Transverse colon (tissue), 4 donors: ENCODE measurements around the gene GGA1. TPM values are rescaled to one million over a fixed set of nuclear protein-coding genes. Genes with fewer than 3 reads are reported as not detected.

Experiments
- DNase-seq: peaks from one replicate; pipeline ENCODE4 v3.0.0-alpha.2; 2019
- H3K27ac ChIP-seq, 4 donors: fragments of 200-600 bp; sonication (generic); 2 replicates each; pipeline ENCODE4 v1.5.1; 2016 to 2018; ENCODE audit warnings: inconsistent platforms in 4 of 4
- H3K27me3 ChIP-seq: fragments of 200-600 bp; sonication (generic); 2 replicates; pipeline ENCODE4 v1.5.1; 2017; ENCODE audit warnings: inconsistent platforms
- H3K36me3 ChIP-seq, 4 donors: fragments of 200-600 bp; sonication (generic); 2 replicates each; pipeline ENCODE4 v1.5.1; 2017 to 2019; ENCODE audit warnings: inconsistent platforms in 4 of 4
- H3K4me1 ChIP-seq, 4 donors: fragments of 200-600 bp; sonication (generic); 2 replicates each; pipeline ENCODE4 v1.5.1; 2017 to 2020; ENCODE audit warnings: inconsistent platforms in 4 of 4
- H3K4me3 ChIP-seq, 4 donors: fragments of 200-600 bp; sonication (generic); 1 replicate in 1 of 4; 2 replicates in 3 of 4; pipeline versions ENCODE4 v1.5.1 to v1.6.1; 2017 to 2019; ENCODE audit warnings: inconsistent platforms in 4 of 4
- H3K9me3 ChIP-seq, 2 donors: fragments of 200-600 bp; sonication (generic); 2 replicates each; pipeline ENCODE4 v1.5.1; 2017 to 2019; ENCODE audit warnings: inconsistent platforms in 2 of 2
- EP300 ChIP-seq: sonication (generic); formaldehyde crosslinking; IDR thresholded peaks from one replicate; pipeline ENCODE4 v1.6.1; 2017; ENCODE audit warnings: antibody characterized with exemption, low read depth
- POLR2A ChIP-seq: fragments of 450-650 bp; IDR thresholded peaks from one replicate; pipeline ENCODE4 v1.6.1; 2016; ENCODE audit warnings: antibody characterized with exemption, mild to moderate bottlenecking, moderate library complexity
- POLR2AphosphoS5 ChIP-seq, 3 donors: sonication (generic); formaldehyde crosslinking; IDR thresholded peaks; one replicate each; pipeline ENCODE4 v1.6.1; 2016; ENCODE audit warnings: antibody characterized with exemption in 3 of 3
- WGBS, 2 donors: methylation state at CpG; one replicate each; pipeline ENCODE4 v1.1.5; 2018; ENCODE audit warnings: low coverage in 1 of 2; 5-methylcytosine and 5-hydroxymethylcytosine counted together
- in situ Hi-C, 4 donors: fragments of 200-750 bp; cut with MboI; loops; one replicate each; pipeline versions ENCODE4 v1.15.0 to v1.15.1; 2017; ENCODE audit warnings: low sequenced_read_pairs in 3 of 4, low pct_ligation_motif_present in 1 of 4, low pct_unique_long_range_greater_than_20kb in 1 of 4
- intact Hi-C: fragments of 100-400 bp; cut with DNase I; formaldehyde crosslinking; loops from one replicate; pipeline ENCODE4 v1.15.1; 2023; ENCODE audit warnings: low total_unique reads
- total RNA-seq, 4 donors: library from RNA; depleted of rRNA; stranded (reverse); fragments of >200 nt; gene quantifications; one replicate each; pipeline ENCODE4 v1.1.0, GENCODE V29; 2016
- TF ChIP-seq, protein P1 (sequence below), 5 experiments: fragments of 200-600 bp in 3 of 5; fragments of 450-650 bp in 2 of 5; sonication (generic) in 3 of 5; IDR thresholded peaks; 1 replicate in 2 of 5; 2 replicates in 3 of 5; pipeline ENCODE4 v1.5.1; 2016 to 2017; ENCODE audit warnings: antibody characterized with exemption in 5 of 5, inconsistent platforms in 3 of 5, mild to moderate bottlenecking in 2 of 5, moderate library complexity in 1 of 5

Gene GGA1, protein sequence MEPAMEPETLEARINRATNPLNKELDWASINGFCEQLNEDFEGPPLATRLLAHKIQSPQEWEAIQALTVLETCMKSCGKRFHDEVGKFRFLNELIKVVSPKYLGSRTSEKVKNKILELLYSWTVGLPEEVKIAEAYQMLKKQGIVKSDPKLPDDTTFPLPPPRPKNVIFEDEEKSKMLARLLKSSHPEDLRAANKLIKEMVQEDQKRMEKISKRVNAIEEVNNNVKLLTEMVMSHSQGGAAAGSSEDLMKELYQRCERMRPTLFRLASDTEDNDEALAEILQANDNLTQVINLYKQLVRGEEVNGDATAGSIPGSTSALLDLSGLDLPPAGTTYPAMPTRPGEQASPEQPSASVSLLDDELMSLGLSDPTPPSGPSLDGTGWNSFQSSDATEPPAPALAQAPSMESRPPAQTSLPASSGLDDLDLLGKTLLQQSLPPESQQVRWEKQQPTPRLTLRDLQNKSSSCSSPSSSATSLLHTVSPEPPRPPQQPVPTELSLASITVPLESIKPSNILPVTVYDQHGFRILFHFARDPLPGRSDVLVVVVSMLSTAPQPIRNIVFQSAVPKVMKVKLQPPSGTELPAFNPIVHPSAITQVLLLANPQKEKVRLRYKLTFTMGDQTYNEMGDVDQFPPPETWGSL
- 100 to 1,000 TPM in 1 of 4 donors, 10 to 100 TPM in 3; 60.1 to 142 (median 73.8) TPM for total RNA-seq

DNA sequence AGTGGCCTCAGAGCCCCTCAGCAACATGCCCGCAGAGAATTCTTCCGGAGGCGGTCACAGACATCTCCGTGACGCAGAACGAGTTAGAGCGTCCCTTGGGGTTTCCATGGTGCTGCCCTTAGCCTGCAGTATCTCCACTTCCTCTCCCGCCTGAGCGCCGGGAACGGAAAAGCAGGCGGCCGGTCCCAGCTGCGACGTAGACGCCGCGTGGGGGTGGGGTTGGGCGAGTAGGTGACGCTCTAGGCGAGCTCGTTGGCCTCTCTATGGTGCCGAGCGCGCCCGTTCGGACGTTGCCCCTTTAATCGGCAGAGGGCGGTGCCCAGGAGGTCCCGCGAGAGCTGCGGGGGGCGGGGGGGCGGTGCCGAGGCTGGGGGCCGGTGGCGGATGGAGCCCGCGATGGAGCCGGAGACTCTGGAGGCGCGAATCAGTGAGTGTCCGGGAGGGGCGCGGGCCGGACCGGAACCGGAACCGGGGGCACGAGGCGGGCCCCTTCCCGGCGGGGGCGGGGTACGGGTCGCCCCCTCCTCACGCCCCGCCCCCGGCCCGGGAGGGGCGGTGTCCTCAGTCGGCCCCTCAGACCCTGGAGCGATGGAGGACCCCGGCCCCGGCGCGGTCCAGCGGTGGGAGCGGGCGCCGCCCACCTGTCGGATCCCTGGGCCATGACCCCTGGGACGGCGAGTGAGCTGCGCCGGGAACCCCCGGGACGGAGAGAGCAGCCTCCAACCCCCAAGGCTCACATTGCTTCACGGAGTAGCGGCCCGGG lies at the start of gene GGA1:
GGA1 (plus strand) TSS at position 358 of the 763 bp plus-strand sequence; CDS start at position 385, 27 bp downstream.
- no peaks in the 10 kb centered on the region for H3K9me3 ChIP-seq
- intact Hi-C loops (no loop called here), in situ Hi-C loops (no loop called here)
- TF ChIP-seq, protein P1, sequence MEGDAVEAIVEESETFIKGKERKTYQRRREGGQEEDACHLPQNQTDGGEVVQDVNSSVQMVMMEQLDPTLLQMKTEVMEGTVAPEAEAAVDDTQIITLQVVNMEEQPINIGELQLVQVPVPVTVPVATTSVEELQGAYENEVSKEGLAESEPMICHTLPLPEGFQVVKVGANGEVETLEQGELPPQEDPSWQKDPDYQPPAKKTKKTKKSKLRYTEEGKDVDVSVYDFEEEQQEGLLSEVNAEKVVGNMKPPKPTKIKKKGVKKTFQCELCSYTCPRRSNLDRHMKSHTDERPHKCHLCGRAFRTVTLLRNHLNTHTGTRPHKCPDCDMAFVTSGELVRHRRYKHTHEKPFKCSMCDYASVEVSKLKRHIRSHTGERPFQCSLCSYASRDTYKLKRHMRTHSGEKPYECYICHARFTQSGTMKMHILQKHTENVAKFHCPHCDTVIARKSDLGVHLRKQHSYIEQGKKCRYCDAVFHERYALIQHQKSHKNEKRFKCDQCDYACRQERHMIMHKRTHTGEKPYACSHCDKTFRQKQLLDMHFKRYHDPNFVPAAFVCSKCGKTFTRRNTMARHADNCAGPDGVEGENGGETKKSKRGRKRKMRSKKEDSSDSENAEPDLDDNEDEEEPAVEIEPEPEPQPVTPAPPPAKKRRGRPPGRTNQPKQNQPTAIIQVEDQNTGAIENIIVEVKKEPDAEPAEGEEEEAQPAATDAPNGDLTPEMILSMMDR (IDR thresholded peaks at IDR 0.05) = peak in 1 of 5 experiments; percentile 30
- TF ChIP-seq POLR2A = peak; percentile 65
- peak; percentile 62 to 86 (median 80) for TF ChIP-seq POLR2AphosphoS5 (IDR thresholded peaks at IDR 0.05)
- peak; percentile 39 for TF ChIP-seq EP300
- H3K4me3 ChIP-seq = peak within 1 kb of the TSS; percentile 62 to 94 (median 88)
- H3K27ac ChIP-seq = peak within 1 kb of the TSS; percentile 91 to 97 (median 94)
- peak; percentile 97 for DNase-seq
- H3K27me3 ChIP-seq = no peaks in the 10 kb centered on the region
- peaks cover 9 to 51% (median 41%) of the 10 kb centered on the region in 4 donors for H3K4me1 ChIP-seq
- 0% methylated on average over 20 of the region's 82 CpGs; no CpG with 5 or more reads in 1 of the 2 donors for WGBS, 2 donors
- H3K36me3 ChIP-seq = no peaks in the 10 kb centered on the region

DNA sequence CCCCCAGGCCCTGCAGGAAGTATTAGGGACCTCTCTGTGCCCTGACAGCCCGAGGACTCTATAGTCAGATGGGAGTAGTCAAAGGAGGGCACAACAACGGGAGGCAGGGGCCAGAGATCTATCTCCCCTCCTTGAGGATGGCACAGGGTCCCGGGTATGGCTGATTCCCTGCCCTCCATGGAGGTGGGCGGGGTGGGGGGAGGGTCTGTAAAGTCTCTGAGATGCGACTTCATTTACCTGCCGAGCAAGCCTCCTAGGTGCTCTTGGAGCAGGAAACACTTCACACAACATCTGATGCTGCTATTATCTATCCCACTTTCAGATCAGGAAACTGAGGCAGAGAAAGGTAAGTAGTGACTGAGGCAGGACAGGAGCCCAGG lies 49.1 kb upstream of the GGA1 start:
- intact Hi-C loops (no loop called here), in situ Hi-C loops (no loop called here)
- H3K27ac ChIP-seq = peak overlapping the region; percentile 97 to 99 (median 99)
- H3K4me3 ChIP-seq = peak overlapping the region in 2 of 4 donors; percentile 64 to 94
- H3K27me3 ChIP-seq = no peaks in the 10 kb centered on the region
- TF ChIP-seq POLR2AphosphoS5 (IDR thresholded peaks at IDR 0.05) (no peak), EP300 (no peak), POLR2A (no peak)
- TF ChIP-seq, protein P1 (IDR thresholded peaks at IDR 0.05) = no peak
- WGBS, 2 donors = 57 to 69% methylated on average over 3 to 6 of the region's 6 CpGs
- no peaks in the 10 kb centered on the region for H3K9me3 ChIP-seq
- no peaks in the 10 kb centered on the region for H3K36me3 ChIP-seq
- DNase-seq = no peak
- peaks cover 29 to 47% (median 39%) of the 10 kb centered on the region in 4 donors for H3K4me1 ChIP-seq

DNA sequence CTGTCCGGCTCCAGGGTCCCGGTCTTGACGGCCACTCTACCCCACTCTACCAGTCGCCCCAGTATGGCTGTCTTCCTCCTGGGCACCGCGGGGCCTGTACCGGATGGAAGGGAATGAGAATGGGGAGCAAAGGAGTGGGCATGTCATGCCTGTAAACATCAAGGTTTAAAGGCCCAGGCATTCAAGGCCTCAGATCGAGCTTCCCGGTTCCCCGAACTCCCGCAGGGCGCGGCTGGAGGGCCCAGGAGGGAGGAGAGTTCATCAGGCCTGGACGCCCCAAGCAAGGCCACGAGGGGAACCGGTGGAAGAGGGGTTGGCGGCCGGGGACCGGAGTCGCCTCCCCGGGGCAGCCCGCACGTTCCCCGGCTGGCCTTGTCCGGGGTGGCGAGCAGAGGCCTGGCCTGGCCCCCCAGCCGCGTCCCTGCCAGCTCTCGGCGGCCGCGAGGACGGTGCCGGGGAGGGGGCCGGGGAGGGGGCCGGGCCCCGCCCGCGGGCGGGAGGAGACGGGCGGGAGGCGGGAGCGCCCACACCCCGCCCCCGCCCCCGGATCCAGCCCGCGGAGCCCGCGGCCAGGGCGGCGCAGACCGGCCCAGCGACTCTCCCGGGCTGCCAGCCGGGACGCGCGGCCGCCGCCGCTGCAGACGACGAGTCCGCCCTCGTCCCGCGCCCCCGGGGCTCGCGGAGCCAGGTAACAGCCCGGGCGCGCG lies 48.6 kb upstream of the GGA1 start, which contains the start of gene CDC42EP1:
CDC42EP1 (plus strand) TSS at position 580 of the 707 bp plus-strand sequence. CDS start 5,870 bp downstream, outside the sequence.
- intact Hi-C loops (no loop called here), in situ Hi-C loops (no loop called here)
- H3K27me3 ChIP-seq = no peaks in the 10 kb centered on the region
- peak; percentile 75 for DNase-seq
- H3K4me1 ChIP-seq = peaks cover 33 to 51% (median 44%) of the 10 kb centered on the region in 4 donors
- H3K36me3 ChIP-seq = no peaks in the 10 kb centered on the region
- TF ChIP-seq POLR2AphosphoS5 (IDR thresholded peaks at IDR 0.05) = peak in 1 of 3 donors; percentile 25
- TF ChIP-seq, protein P1 (IDR thresholded peaks at IDR 0.05) = no peak
- TF ChIP-seq POLR2A = peak; percentile 32
- no peak for TF ChIP-seq EP300
- 7 to 16% methylated on average over 7 to 29 of the region's 76 CpGs for WGBS, 2 donors
- H3K4me3 ChIP-seq = peak within 1 kb of the TSS; percentile 64 to 94 (median 78)
- no peaks in the 10 kb centered on the region for H3K9me3 ChIP-seq
- peak within 1 kb of the TSS; percentile 97 to 99 (median 99) for H3K27ac ChIP-seq
